PC-3 (cell line): ENCODE measurements around the gene RBP3.

ENCODE experiments used
- EZH2 ChIP-seq: fragments of 300-600 bp; sonication (generic); IDR thresholded peaks from one replicate; pipeline ENCODE4 v1.6.1; 2017; ENCODE audit warnings: antibody characterized with exemption, mild to moderate bottlenecking, low read length; ENCODE audit not compliant: unreplicated experiment
- EZH2phosphoT487 ChIP-seq: fragments of 300-600 bp; sonication (generic); IDR thresholded peaks from 2 replicates; pipeline ENCODE4 v1.6.1; 2018; ENCODE audit warnings: mild to moderate bottlenecking, antibody characterized with exemption, low read length, borderline replicate concordance
- TF ChIP-seq, protein P1 (sequence below): fragments of 300-600 bp; sonication (generic); conservative IDR thresholded peaks from 2 replicates; pipeline ENCODE4 v1.5.1; 2017; ENCODE audit warnings: antibody characterized with exemption, low read depth, mild to moderate bottlenecking, low read length

- TF ChIP-seq, protein P1, sequence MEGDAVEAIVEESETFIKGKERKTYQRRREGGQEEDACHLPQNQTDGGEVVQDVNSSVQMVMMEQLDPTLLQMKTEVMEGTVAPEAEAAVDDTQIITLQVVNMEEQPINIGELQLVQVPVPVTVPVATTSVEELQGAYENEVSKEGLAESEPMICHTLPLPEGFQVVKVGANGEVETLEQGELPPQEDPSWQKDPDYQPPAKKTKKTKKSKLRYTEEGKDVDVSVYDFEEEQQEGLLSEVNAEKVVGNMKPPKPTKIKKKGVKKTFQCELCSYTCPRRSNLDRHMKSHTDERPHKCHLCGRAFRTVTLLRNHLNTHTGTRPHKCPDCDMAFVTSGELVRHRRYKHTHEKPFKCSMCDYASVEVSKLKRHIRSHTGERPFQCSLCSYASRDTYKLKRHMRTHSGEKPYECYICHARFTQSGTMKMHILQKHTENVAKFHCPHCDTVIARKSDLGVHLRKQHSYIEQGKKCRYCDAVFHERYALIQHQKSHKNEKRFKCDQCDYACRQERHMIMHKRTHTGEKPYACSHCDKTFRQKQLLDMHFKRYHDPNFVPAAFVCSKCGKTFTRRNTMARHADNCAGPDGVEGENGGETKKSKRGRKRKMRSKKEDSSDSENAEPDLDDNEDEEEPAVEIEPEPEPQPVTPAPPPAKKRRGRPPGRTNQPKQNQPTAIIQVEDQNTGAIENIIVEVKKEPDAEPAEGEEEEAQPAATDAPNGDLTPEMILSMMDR = no peak
- TF ChIP-seq EZH2phosphoT487 (no peak), EZH2 (no peak)
Measured at GRCh38 chr10:47330804-47331203, 17.4 kb upstream of the RBP3 start.
